EL (cell line): Measurements from ENCODE around the gene MORN5.

Experiments used
- DNase-seq: peaks from one replicate; pipeline ENCODE4 v3.0.0-alpha.2; 2016

MORN5 gene

DNA sequence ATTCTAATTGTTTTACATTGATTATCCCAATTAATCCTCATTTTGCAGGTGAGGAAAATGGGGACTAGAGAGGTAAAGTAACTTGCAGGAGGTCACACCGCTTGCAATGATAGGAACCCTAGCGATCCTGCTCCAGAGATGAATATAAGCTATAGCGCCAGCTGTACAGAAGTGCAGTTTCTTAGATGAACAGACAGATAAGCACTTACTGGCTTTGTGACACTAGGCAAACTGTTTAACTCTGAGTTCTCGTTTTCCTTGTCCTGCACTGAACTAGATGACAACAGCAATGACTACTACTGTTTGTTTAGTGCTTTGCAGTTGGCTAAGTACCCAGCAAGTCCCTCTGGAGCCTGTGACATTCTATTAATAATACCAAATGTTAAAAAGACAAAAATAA lies 57.9 kb downstream of the MORN5 start:
- no peak for DNase-seq

DNA sequence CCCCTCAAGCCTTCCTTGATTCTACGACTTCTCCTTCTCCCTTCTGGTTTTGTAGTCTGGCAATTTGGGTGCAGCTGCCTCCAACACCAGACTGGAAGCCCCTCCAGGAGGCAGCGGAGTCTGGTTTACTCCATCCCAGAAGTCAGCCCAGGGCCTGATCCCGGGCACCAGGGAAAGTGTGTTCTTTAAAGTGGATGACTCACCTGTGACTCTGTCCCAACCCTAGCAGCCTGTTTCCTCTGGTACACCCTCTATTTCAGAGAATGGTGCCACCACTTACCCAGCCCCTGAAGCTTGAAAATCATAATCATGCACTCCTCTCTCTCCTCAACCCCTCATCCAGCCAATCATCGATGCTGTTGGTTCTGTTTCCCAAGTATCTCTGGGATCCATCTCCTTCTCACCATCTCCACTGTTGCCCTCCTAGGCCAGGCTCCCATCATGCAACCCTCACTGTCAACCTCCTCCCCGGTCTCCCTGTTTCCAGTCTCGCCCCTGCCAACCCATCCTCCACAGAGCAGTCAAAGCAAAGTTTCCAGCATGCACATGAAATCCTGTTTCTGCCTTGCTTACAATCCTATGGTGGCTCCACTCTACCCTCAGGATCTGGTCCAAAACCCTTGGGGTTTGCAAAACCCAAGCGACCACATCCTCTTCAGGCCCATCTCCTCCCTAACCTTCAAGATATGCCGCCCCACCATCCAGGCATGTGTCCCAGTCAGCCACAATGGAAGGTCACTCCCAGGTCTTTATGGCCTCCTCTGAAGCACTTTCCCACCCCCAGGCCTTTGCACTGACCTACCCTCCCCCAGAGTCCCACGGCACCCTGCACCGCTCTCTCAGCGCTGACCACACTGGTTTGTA lies 58.6 kb downstream of the MORN5 start:
- DNase-seq = no peak

DNA sequence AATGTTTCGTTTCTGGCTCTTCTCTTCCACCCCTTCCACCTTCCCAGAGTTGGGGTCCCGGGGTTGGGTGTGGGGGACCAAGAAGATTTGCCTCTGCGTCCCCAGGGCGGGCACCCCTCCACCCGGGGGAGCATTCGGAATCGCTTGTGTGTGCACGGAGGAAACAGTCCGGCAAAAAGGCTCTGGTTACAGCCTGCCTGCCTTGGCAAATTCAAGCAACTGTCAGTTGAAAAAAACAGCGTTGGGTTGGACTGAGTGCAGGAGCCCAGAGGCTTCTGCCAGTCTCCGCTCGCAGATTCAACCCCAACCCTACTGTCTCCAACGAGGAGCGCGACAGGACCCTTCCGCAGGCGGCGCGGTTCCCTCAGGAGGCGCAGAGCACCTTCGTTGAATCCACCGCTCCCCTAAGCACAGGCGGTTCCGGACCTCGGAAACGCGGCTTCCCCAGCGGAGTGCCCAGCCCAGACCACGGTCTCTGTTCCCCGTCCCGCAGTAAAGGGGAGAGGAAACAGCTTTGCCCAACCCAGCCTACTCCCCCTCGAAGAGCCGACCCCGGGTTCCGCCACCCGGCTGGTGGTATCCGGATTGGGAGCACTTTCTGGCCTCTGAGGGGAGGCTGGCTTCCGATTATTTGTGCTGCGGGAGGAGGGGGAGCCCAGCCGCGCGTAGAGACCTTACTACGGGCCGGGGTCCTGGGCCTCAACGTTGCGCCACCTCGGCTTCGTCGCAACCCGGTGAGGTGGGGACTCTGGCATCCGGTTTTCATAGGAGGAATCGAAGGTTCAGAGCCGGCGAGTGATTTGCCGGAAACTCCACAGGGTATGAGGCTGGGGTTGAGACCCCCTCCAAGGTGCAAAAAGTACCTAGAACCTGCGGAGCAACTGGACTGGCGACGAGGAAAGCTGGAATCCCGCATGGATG lies 59.5 kb downstream of the MORN5 start:
- DNase-seq = no peak

DNA sequence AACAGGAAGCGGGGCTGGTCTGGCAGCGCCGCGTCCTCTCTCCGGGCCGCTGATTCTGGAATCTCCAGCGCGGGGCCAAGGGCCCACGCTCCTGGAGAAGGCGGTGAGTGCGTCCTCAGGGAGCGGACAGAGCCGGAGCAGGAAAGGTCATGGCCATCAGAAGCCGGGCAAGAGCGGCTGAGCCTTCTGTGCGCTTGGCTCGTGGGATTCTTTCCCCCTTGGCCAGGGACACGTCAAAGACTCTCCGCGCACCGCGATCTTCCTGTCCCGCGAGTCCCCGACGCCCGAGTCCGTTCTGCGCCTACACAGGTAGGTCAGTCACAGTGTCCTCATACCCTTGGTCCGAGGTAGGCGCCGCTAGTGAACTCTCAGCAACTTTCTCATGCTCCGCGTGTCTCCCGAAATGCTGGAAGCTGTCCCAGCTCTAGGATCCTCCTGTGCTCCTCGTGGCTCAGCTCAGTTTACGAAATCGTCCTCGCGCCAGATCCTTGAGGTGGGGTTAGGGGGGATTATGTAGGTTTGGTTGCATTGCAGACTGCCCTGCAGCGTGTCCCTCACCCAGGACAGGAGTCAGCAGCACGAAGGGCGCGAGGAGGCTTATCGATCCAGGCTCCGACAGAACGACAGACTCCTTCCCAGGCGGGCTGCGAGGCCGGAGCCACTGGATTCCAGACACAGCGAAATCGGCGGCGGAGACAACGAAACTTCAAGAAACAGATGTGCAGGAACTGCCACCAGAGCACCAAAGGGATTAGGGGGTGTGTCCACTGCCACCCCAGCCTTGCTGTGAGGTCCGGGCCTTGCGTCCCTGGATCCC lies 60.4 kb downstream of the MORN5 start:
- DNase-seq = no peak

DNA sequence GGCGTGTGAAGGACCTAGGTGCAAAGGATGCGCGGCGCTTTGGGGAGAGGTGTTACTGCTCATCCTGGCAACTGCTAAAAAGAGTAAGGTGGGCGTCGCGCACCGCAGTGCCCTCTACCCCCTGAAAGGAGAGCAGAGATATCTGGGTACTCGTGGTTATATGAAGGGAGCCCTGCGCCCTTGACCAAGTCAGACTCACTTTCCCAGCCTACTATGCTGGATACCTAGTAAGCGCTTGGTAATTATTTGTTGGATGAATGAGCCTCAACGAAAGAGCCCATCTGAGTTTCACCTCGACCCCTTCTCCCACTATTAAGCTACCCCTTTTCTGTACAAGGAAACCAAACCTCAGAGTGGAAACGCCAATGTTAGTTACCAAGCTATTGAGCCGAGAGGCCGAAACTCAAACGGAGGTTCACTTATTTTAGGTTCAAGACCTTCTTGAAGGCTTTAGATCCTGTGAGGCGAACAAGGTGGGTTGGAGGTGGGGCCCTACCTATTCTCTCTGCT lies 61.0 kb downstream of the MORN5 start:
- no peak for DNase-seq

DNA sequence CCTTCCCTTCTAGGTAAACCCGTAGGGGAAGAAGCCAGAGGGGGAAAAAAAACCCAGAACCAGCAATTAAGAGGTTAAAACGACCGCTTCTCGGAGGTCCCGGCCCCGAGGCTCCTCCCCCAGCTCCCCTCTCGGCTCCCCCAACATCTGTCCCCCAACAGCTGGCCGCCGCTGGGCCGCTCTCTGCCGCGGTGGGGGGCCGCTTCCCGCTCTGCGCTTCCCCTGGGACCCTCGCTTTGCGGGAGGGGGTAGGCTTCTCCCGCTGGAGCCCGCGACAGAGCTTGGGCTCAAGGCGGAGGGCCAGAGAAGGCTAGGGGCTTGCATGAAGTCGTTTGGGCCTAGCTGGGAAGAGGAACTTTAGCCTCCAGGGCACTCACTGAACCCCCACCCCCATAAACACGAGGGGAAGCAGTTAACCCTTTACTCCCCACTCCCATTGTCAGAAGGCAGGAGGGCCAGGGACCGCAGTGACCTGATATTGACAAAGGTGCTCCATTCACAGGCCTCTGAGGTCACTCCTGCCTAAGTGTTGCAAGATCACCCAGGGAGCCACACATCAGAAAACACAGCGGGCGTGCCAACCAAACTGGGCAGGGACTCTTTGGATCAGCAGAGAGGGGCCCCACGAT lies 61.6 kb downstream of the MORN5 start:
- no peak for DNase-seq

DNA sequence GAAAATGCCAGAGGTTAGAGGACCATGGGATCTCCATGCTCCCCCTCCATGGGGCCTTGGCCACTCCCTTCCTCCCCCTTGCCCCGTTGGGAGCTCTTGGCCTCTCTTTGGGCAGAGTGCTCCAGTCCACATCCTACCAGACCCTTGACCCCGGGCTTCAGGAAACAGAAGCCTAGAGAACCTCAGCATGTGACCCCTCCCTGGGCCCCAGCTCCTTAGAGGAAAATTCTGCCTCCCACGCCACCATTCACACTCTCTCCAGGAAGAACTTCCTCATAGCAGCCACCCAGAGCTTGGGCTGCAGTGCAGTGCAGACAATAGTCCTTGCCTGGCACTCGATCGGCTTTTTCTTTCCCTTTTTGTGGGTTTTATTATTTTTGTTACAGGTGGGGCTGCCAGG lies 63.1 kb downstream of the MORN5 start:
- no peak for DNase-seq

DNA sequence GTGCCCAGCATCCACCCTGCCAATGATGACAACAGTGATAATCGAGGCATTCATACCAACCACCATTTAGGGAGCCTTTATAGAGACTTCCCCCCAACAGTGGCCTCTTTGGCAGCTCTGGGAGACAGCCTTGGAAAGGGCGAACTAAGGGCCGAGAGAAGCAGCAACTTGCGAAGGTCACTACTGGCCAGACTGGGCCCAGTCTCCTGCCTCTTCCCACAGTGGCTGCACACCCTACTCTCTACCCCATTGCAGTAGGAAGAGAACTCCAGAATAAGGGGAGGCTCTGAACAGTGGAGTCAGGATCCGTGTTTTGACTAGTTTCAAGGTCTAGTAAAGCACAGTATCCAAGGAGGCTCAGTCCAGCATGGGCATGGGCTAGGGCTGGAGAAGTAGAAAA lies 63.7 kb downstream of the MORN5 start:
- no peak for DNase-seq

DNA sequence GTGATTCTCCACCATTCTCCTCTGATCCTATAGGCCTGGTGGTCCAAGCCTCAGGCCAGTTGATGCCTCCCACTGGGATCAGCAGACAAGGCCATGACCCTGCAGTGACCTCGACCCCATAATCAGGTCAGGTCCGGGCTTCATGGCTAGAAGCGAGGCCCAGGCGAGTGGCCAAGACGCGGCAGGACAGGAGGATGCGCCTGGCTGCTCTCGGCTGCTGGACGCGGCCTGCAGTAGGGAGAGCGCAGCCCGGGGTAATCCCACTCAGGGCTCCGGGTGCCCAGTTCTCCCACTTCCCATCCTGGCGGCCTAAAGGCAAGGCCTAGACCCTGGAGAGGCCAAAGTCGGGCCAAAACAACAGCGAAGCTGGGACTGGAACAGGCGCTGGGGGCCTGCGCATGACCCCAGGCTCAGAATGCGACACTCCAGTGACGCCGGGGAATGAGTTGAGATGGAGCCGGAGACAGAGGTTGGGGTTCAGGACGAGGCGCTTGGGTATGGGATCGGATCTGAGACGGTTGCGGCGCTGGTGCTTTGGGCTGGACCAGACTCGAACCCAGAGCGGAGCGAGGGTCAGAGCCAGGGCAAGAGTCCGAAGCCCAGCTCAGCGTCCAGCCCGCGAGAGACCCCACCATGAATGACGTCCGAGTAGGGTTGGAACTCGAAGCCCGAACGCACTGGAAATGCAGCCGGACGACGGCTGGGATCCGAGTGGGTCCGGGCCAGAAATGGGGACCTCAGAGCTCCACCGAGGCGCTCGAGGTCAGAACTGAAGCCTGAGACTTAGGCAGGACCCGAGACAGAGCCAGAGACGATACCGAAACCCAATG lies 65.8 kb downstream of the MORN5 start:
- DNase-seq = no peak

DNA sequence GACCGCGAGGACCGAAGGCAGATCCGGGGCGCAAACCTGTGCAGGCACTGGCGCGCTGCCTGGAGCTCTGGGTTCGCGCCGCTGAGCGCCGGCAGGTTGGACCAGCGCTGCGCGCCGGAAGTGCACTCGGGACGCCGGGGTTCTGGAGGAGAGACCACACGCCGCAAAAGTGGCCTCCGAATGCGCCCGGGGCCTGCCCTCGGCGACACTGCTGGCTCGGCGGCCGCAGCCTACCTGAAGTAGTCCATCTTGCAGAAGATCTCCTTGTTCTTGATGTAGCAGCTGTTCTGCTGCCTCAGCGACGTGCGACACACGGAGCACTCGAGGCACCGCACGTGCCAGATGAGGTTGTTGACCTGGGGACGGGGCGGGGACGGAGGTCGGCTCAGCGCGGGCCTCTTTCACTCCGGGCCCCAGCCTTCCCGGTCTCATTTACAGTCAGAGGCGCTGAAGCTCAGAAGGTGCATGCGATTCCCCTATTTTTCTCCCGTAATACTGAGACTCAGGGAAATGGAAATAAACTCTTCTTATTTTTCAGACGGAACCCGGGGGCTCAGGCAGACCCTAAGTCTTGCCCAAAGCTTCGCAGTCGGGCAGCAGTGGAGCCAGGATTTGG lies 66.5 kb downstream of the MORN5 start:
- no peak for DNase-seq

DNA sequence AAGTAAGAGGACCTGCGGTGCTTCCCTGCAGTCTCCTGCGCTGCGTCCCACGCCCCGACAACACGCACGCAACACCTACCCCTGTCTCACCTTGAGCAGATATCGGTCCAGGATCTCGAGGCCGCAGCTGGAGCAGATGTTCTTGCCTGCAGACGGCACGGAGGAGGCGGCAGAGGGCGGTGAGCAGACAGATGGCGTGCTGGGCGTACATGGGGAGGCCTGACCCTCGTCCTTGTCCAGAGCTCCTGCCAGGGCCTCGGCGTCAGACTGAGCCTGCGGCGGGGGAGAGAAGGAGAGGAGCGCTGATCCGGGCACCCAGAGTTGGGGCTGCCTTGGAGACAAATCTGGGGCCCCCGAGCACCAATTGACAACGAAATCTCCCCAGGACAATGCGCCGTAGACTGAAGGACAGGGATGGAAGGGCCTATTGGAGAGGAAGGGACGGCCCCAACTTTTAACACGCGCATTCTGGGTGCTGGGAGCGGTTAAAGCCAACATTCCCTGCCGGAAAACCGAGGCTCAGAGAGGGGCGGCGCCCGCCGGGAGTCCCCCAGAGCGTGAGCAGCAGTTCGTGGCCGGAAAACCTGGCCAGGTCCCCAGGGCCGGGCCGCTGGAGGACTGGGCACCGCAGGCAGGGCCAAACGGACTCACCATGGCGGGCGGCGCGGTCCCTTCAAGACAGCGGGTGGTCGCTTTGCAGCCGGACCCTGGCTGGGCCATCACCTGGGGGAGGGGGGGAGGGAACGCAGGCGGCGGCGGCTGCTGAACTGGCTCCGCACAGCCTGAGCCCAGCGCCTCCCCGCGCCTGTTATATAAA lies 67.3 kb downstream of the MORN5 start:
- no peak for DNase-seq

DNA sequence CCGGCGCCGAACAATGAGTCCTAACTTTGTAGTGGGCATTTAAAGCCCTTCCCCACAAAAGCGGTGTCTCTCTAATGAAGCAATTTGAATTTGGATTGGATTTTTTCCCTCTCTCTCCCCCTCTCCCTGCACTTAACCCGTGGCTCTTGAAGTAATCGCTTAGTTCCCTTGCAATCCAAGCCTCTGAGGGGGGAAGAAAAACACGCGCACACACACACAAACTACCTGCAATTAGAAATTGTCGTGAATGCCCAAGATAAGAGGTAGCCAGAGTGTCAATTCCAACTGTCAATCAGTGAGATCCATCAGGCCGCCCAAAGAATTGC lies 67.8 kb downstream of the MORN5 start:
- no peak for DNase-seq

DNA sequence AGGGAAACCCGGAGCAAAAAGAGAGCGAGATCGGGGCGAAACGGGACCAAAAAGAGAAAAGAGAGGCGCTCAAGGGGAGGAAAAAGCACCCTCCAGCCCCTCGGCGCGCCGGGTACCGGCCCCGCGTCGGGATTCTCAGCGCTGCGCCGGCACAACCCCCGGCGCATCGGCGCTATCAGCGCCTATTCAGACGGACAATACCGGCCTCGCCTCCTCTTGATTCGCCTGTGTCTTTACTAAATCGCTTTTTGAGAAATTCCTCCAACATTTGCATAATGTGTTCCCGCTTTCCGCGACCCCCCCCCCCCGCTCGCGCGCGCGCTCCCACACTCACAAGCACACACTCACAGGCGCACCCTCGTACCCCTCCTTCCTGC lies 68.5 kb downstream of the MORN5 start:
- no peak for DNase-seq

DNA sequence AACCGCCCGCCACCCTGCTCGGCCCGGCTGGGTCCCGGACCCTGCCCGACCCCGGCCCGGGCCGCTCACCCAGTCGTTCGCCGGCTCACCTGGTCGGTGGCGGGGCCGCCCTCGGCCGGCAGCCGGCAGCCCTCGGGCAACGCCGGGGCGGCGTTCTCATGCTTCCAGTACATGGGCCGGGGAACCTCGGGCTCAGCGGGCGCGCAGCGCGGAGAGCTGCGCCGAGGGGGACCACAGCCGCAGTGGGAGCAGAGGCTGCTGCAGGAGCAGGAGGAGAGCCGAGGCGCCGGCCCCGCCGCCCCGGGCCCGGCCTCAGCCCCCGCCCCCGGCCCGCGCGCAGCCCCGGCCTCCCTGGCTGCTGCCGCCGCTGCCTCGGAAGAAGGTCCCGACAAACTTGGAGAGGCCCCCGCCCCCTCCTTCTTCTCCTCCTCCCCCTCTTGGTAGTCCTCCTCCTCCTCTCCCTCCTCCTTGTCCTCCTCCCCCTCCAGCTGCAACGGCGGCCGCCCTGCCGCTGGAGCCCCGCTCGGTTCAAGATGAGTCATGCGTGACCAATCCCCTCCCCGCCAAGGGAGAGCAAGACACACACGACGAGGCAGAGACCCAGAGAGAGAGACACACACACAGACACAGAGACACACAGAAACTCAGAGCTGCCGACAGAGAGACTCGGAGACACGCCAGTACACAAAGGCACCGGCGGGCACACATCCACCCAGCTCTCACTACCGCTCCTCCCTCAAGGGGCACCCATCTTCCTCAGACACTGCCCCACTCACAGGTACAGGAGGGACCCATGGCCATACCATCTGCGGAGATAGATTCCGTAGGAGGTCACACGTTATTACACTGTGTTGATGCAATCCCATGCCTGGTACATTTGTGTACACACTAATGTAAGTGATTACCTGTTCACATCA lies 69.1 kb downstream of the MORN5 start, which contains the start of gene LHX6:
Gene LHX6 (minus strand): TSS at position 390 of the 917 bp plus-strand sequence. CDS start 217 bp downstream, at position 173.
- DNase-seq = peak; percentile 64

DNA sequence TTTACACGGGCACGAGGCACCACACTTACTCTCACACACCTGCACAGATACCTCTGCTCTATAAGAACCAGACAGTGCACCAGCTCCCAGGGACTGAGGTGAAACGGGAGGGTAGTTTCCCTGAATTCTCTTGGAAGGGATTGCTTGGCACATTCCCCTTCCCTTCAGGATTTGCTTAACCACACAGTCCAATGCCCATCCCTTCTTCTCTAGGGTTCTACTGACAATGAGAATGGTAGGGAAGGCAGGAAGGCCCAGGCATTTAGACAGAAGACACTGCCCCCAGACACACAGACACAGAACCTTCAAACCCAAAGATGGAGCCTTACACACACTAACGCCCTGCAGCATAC lies 69.8 kb downstream of the MORN5 start:
- no peak for DNase-seq

DNA sequence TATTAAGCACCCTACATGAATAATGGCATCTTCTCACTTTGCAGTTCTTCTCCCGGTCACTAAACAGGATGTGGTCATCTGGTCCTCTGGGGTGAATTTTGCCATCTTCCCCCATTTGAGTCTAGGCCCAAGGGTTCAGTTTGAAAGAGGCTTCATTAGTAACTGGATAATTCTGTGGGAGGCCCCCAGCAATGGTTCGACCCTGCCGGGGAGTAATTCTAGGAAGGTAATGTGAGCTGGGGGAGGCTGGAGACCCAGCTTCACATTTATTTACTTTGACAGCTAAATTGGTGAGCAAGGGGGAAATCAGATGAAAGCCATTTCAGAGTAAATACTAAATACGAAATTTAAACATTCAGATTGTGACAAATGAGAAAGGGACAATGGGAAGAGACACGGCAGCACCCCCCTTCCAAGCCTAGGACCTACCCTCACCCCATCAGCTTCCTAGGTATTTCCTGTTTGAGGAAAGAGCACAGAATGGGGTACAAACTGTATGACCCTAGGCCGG lies 73.1 kb downstream of the MORN5 start:
- no peak for DNase-seq

DNA sequence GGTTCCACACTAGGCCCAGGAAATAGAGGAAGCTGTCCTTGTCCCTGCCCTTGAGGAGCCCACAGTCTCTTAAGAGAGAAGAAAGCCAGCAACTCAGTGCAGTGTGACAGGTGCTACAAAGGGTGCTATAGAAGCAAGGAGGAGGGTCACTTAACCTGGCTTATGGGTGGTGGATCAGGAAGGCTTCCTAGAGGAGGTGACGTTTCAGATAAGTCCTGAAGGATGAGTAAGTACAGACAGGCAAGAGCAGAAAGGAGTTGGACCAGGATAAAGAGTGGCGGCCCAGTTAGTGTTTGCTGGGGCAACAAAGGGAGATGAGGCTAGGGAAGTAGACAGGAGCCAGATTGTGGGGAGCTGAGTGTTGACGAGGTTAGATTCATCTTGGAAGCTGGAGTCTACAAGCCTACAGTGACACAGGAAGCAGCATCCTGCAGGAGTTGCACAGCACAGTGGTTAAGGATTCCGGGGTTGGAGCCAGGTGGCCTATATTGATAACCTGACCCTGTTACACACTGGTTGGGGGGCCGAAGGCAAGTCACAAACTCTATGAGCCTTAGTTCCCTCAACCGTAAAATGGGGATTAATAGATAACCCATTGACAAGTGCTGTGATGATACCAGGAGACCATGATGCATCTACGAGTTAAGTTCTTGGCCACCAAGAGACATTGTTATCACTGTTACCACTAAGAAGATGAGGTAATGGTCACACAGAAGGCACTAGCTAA lies 74.5 kb downstream of the MORN5 start:
- DNase-seq = no peak

DNA sequence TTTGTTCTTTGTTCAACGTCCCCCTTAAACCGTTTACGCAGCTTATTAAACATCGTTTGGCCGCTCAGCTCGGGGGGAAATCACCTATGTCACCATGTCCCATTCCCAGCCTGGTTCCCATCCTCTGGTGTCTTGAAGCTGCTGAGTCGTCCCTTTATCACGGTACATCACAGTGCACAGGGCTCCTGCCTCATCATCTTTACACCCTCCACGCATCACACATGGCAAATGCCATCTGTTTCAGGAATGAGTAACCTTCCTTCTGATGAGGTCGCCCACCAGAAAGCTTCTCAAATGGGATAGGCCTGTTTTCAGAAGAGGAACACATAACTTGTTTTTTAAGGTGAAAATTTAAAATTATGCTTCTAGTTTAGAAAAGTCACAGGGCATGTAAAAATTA lies 77.0 kb downstream of the MORN5 start:
- no peak for DNase-seq
